Stimulated activated CD8-positive, alpha-beta memory T cell treated with anti-CD3 and anti-CD28 coated beads, Interleukin-12 subunit alpha, Interleukin-12 subunit beta, amount 100 ng/mL, for 24 hours (primary cell): ENCODE data around the gene MFF.

Experiments used
- DNase-seq: peaks from one replicate; pipeline ENCODE4 v3.0.0-alpha.2; 2020; ENCODE audit errors: extremely low read depth

Gene MFF

GRCh38 chr2:227406177-227407031 lies 81.4 kb downstream of the MFF start:
- DNase-seq: no peak
